GM18870 (cell line): ENCODE results near the gene ABCC3.
"Not testable (repeated sequence)": the region's sequence is repeated elsewhere in the genome, so short reads cannot be mapped to it uniquely, and the experiment has no call there.

Source experiments
- ATAC-seq: cut with Tn5 transposase; IDR thresholded peaks from one replicate; pipeline ENCODE4 v1.9.1; 2021; ENCODE audit warnings: moderate library complexity; ENCODE audit not compliant: unreplicated experiment

ABCC3 gene

DNA sequence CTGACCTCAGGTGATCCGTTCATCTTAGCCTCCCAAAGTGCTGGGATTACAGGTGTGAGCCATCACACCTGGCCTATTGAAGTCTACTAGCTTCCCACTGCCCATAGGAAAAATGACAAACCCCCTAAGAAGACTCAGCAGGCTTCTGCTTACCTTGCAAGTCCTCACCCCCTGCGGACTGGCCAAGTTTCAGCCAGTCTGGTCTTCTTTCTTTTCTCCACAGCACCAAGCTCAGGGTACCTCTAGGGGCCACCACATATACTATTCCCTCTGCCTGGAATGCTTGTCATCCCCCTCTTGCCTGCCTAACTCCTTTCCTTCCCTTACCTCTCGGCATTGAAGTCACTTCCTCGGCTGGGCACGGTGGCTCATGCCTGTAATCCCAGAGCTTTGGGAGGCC is 31.2 kb downstream of the ABCC3 start:
- ATAC-seq, result no peak

DNA sequence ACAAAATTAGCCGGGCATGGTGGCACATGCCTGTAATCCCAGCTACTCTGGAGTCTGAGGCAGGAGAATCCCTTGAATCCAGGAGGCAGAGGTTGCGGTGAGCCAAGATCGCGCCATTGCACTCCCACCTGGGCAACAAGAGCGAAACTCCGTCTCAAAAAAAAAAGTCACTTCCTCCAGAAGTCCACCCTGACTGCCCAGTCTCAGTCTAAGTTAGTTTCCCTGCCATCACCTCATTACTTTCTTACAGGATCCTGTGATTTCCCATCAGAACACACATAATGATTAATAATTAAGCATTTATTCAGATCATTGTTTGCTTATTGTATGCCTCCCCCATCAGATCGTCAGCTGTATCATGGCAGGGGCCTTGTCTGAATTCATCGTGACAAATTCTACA is 31.6 kb downstream of the ABCC3 start:
- ATAC-seq, result no peak

DNA sequence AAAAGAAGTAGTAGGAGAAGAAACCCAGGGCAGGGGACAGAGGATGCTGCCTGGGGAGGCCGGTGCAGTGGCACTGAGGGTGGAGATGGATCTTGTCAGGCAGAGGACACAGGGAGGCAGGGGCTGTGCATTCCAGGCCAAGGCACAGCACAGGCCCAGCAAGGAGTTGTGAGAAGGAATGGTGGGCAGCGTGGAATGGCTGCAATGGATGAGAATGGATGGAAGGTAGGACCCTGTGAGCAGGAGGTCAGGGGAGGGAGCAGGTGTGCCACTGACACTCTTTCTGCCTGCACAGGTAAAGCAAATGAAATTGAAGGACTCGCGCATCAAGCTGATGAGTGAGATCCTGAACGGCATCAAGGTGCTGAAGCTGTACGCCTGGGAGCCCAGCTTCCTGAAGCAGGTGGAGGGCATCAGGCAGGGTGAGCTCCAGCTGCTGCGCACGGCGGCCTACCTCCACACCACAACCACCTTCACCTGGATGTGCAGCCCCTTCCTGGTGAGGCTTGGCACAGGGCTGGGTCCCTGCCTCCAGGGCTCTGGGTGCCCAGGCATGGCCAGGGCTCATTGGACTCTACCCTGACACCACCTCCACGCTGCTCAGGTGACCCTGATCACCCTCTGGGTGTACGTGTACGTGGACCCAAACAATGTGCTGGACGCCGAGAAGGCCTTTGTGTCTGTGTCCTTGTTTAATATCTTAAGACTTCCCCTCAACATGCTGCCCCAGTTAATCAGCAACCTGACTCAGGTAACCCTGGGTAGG is 32.8 kb downstream of the ABCC3 start:
- ATAC-seq, result no peak

DNA sequence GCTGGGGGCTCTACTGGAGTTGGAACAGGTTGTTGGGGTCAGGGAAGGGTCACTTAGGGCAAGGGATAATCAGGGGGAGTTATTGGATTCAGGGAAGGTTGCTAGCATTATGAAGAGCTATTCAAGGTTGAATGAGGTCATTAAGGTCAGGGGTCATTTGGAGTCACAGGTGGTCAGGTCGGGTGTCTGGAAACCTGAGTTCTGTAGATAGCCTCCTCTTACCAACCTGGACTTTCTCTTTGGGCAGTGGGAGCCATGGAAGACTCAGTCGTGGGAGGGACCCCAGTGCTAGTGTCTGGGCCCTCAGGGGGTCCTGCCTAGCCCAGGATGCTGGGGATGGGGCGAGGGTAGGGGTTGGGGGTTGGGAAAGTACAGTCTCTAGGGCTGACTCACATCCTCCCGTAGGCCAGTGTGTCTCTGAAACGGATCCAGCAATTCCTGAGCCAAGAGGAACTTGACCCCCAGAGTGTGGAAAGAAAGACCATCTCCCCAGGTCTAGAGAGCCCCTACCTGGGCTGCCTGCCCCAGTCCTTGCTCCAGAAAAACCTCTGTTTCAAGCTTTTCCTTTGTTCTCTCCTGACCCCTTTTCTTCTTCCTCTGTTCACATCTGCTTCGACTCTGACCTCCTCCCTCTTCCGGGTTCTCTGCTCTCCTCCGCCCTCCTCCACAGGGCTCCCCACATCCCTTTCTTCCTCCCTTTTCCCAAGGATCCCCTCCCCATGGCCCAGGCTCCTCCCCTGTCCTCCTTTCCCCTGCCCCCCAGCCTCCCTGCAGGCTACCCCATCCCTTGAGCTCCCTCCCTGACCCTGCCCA is 33.5 kb downstream of the ABCC3 start:
- ATAC-seq, result no peak

DNA sequence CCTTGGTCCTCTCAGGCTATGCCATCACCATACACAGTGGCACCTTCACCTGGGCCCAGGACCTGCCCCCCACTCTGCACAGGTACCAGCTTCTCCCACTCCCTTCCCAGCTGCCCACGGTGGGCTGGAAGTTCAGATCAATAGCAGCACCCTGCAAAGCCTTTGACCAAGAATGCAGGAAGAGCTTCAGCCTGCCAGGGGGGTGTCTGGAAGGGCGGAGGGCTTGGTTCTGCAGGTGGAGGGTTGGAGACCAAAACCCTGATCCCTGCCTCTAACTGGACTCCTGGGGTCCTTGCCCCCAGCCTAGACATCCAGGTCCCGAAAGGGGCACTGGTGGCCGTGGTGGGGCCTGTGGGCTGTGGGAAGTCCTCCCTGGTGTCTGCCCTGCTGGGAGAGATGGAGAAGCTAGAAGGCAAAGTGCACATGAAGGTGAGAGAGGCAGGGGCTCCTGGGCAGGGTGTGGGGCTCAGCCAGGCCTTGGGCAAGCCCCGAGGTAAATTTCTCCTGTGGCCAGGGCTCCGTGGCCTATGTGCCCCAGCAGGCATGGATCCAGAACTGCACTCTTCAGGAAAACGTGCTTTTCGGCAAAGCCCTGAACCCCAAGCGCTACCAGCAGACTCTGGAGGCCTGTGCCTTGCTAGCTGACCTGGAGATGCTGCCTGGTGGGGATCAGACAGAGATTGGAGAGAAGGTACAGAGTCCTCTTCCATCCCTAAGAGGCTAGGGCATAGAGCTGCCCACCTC is 34.3 kb downstream of the ABCC3 start:
- ATAC-seq, result no peak

DNA sequence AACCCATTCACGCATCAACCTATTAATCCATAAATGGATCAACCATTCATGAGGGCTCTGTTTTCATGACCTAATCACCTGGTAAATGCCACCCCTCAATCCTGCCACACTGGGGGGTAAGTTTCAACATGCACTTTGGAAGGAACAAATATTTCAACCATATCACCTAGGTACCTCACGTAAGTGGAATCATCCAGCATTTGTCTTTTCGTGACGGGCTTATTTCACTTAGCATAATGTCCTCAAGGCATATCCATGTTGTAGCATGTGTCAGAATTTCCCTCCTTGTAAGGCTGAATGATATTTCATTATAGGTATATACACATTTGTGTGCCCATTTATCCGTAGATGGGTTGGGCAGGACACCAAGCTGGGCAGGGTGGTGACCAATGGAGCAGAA is 37.4 kb downstream of the ABCC3 start:
- no peak for ATAC-seq

DNA sequence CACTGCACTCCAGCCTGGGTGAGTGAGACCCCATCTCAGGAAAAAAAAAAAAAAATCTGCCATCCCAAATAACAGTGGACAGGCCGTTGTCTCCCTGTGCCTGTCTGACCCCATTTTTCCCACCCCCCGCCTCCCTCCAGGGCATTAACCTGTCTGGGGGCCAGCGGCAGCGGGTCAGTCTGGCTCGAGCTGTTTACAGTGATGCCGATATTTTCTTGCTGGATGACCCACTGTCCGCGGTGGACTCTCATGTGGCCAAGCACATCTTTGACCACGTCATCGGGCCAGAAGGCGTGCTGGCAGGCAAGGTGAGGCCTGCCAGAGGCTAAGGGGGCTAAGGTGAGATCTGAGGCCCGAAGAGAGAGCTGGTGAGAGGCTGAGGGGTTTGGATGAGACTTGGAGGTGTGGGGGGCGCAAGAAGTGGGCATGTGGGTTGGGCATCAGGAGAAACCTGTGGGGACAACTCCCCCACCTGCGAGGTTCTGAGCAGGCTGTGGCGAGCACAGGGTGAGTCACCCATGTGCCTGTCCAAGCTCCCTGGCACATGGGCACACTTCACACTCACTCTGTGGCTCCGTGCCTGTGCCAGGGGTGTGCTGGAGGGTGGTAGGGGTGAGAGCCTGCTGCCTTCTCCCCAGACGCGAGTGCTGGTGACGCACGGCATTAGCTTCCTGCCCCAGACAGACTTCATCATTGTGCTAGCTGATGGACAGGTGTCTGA is 38.3 kb downstream of the ABCC3 start:
- no peak for ATAC-seq

DNA sequence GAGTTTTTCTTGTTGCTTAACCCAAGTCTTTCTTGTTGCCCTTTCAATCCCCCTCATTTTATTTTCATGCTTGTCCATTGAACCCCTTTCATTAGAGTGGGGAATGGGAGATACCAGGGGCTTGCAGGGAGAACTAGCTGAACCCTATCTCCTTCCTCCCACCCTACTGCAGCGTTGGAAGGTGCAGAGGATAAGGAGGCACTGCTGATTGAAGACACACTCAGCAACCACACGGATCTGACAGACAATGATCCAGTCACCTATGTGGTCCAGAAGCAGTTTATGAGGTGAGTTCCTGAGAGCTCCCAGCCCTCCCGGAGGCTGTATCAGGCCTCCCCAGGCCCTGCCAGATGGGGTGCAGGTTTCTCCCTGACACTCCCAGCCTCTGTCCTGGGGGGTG is 40.5 kb downstream of the ABCC3 start:
- no peak for ATAC-seq

DNA sequence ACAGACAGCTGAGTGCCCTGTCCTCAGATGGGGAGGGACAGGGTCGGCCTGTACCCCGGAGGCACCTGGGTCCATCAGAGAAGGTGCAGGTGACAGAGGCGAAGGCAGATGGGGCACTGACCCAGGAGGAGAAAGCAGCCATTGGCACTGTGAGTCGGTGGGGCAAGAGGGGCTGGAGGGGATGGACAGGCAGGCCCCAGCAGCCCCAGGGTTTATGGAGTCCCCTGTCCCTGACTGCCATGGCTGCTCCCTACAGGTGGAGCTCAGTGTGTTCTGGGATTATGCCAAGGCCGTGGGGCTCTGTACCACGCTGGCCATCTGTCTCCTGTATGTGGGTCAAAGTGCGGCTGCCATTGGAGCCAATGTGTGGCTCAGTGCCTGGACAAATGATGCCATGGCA is 40.9 kb downstream of the ABCC3 start:
- no peak for ATAC-seq

DNA sequence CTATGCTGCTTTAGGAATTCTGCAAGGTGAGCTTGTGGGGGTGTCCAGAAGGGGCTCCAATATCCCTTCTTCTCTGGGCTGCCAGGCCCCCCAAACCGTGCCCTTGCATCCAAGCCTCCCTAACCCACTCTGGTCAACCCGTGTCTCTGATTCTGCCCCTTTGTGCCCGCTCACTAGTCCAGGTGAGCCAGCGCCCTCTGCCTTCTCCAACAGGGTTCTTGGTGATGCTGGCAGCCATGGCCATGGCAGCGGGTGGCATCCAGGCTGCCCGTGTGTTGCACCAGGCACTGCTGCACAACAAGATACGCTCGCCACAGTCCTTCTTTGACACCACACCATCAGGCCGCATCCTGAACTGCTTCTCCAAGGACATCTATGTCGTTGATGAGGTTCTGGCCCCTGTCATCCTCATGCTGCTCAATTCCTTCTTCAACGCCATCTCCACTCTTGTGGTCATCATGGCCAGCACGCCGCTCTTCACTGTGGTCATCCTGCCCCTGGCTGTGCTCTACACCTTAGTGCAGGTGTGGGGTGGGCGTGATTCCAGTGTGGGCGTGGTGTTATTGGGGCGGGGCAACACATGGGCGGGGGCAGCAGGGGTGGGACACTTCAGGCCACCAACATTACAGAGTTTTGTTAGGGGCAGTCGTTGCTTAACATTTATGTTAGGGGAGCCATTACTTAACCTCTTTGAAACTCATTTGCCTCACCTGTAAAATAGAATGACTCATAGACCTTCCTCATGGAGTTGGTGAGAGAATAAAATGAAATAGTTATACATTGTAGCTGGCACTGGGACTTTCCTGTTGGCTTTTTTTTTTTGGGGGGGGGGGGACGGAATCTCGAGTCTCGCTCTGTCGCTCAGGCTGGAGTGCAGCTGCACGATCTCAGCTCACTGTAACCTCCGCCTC is 41.6 kb downstream of the ABCC3 start:
- ATAC-seq, result no peak

DNA sequence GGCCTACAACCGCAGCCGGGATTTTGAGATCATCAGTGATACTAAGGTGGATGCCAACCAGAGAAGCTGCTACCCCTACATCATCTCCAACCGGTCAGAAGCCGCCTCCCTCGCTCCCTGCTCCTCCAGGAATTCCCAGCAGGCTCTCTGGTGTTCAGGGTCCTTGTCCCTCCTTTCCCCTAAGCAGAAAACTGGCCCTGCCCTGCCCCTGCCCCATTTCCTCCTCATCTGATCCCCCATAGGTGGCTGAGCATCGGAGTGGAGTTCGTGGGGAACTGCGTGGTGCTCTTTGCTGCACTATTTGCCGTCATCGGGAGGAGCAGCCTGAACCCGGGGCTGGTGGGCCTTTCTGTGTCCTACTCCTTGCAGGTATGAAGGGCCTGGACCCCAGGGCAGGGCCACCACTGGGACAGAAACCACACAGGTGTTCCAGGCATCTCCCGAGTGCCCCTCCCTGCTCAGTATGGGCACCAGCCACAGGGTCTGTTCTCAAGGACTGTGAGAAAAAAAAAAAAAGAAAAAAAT is 43.2 kb downstream of the ABCC3 start:
- no peak for ATAC-seq

DNA sequence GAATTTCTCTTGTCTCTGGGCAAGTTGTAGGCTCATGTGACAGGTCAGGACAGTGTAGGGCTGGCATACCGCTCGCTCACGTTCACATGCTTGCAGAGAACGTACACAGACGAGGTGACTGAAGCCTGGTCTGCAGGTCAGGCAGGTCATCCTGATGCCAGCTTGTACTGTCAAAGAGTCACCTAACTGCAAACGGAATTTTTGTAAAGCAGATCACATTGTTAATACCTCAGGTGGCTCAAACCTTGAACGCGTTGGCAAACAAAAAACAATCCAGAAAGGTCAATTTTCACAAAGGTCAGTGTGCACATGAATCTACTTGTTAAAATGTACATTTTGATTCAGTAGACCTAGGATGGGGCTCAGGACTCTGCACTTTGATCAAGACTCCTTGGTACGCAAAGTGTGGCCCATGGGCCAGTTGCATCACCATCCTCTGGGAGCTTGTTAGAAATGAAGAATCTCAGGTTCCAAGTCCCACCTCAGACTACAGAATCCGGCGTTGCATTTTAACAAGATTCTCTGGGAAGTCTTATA is 44.4 kb downstream of the ABCC3 start:
- ATAC-seq, result no peak

DNA sequence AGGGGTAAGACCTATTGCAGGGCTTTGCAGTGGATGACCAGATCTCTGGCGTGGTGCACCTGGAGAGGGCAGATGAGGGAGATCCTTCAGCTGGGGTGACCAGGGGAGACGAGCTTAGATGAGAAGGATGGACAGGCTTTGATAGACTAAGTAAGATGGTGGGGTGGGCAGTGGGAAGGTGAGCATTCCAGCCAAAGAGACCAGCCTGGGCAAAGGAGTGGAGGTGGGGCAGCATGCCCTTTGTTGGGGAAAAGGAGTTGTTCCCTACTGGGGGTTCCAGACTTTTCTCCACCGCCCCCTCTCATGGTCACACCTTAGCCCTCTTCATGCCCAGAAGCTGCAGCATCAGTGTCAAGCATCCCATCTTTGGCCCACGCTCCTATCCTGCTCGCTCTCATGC is 45.4 kb downstream of the ABCC3 start:
- no peak for ATAC-seq

DNA sequence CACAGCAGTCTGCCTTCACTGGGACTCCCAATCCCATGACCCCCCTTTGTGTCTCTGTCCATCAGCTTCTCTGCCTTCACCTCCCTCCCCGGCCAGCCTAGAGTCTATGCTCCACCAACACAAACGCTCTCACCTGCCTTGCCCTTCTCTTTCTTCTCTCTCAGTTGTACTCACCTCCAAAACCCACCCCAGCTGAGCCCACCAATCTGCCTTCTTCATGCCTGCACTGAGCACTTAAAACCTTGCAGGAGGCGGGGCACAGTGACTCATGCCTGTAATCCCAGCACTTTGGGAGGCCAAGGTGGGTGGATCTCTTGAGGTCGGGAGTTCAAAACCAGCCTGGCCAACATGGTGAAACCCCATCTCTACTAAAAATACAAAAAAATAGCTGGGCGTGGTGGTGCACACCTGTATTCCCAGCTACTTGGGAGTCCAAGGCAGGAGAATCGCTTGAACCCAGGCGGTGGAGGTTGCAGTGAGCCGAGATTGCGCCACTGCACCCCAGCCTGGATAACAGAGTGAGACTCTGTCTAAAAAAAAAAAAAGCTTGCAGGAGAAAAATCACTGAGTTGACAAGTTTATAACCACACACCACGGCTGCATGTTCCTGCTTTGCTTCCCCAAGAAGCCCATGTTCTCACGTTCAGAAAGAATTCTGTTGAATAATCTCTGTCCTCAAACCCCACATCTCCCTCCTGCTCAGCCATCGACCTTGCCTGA is 46.0 kb downstream of the ABCC3 start:
- not testable (repeated sequence) for ATAC-seq

DNA sequence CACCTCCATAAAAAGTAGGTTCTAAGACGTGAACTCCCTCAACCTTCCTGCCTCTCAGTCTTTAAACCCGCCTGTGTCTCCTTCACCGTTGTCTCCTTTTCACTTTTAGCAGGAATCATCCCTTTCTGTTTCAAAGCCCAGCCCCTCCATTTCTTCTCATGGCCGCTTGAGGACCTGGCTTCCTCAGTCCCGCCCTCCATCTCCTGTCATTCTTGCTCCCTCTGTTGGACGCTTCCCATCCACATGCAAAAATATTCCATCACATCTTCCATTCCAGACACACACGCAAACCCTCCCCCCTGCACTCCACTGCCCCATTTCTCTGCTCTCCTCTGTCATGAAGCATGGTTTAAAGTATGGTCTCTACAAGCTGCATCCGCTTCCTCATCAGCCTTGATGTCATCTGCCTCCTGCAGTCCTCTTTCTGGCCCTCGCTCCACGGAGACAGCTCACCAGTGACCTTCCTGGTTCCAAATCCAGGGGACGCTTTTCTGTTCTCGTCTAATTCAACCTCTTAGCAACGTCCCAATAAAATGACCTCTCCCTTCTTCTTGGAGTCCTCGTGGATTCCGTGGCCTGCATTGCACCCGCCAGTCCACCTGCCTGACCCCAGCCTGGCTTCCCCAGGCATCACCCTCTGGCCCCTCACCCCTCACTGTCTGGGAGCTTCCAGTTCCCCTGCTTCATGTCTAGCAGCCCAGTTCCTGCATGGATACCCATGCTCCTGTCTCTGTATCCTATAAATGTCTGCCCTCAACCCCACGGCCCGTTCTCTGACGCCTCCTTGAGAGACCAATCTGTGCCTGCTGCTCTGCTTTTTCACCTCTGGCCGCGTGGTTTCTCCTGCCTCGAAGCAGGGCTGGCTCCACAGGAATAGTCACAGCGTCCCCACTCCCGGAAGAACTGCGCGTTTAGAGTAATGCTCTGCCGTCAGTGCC is 46.9 kb downstream of the ABCC3 start:
- ATAC-seq, result no peak

DNA sequence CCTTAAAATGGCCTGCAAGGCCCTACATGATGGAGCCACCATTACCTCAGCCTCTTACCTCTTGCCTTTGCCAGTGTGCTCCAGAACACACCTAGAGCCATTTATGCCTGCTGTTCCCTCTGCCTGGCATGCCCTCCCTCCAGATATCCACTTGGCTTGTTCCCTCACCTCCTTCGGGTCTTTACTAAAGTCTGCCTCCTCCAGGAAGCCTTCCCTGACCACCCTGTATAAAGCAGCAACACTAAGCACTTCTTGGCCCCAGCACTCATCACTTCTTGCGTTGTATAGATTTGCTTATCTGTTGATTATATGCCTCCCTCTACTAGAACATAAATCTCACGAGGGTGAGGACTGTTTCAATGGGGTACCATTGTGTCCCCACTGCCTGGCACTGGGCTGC is 47.8 kb downstream of the ABCC3 start:
- no peak for ATAC-seq

DNA sequence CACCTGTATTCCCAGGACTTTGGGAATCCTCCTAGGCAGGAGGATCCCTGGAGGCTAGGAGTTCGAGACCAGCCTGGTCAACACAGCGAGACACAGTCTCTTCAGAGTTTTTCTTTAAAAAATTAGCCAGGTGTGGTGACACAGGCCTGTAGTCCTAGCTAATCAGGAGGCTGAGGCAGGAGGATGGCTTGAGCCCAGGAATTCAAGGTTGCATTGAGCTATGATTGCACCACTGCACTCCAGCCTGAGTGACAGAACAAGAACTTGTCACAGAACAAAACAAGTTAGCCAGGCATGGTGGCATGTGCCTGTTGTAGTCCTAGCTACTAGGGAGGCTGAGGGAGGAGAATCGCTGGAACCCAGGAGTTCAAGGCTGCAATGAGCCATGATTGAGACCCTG is 48.3 kb downstream of the ABCC3 start:
- no peak for ATAC-seq
